ENCODE measurements around the gene OPALIN. TPM values are rescaled to one million over a fixed set of nuclear protein-coding genes. Genes with fewer than 3 reads are reported as not detected.

Gene OPALIN
- total RNA-seq, 1 donor from 2014 or later: not detected

GRCh38 chr10:96368971-96369370, 10.2 kb upstream of the OPALIN start:
- no peak overlapping the region for H3K4me3 ChIP-seq (ENCODE audit: low read depth, low read length)
- TF ChIP-seq, protein P1, sequence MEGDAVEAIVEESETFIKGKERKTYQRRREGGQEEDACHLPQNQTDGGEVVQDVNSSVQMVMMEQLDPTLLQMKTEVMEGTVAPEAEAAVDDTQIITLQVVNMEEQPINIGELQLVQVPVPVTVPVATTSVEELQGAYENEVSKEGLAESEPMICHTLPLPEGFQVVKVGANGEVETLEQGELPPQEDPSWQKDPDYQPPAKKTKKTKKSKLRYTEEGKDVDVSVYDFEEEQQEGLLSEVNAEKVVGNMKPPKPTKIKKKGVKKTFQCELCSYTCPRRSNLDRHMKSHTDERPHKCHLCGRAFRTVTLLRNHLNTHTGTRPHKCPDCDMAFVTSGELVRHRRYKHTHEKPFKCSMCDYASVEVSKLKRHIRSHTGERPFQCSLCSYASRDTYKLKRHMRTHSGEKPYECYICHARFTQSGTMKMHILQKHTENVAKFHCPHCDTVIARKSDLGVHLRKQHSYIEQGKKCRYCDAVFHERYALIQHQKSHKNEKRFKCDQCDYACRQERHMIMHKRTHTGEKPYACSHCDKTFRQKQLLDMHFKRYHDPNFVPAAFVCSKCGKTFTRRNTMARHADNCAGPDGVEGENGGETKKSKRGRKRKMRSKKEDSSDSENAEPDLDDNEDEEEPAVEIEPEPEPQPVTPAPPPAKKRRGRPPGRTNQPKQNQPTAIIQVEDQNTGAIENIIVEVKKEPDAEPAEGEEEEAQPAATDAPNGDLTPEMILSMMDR (conservative IDR thresholded peaks at IDR 0.05; ENCODE audit: low read depth, low read length): no peak

DNA sequence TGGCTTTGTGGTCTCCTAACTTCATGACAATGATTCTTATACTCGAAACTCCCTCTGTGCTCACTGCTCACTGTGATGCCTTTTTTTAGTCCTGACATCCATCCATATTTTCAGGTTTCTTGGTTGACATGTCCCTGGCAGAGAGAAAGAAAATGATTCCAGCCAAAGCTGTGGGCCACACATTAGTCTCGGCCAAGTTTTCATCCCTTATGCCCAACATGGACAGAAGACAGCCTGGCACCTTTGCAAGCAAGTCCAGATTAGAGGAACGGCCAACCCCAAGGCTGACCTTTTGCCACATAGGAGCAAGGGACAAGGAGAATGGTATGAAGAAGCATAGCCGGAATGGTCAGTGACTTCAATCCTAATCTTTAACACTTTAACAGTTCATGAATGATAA, 8.7 kb upstream of the OPALIN start:
- TF ChIP-seq, protein P1 (conservative IDR thresholded peaks at IDR 0.05; ENCODE audit: low read depth, low read length): no peak
- DNase-seq (ENCODE audit: low read depth): no peak
- H3K4me3 ChIP-seq (ENCODE audit: low read depth, low read length): no peak overlapping the region

More at GRCh38 chr10:96368971-96369370, 10.2 kb upstream of the OPALIN start:
- no peak for DNase-seq (ENCODE audit: low read depth)

- no peak overlapping the region for H3K4me3 ChIP-seq (ENCODE audit: low read depth, low read length)
- TF ChIP-seq, protein P1 (conservative IDR thresholded peaks at IDR 0.05; ENCODE audit: low read depth, low read length): no peak
- no peak for DNase-seq (ENCODE audit: low read depth)
These were observed 7.7 kb upstream of the OPALIN start for GRCh38 chr10:96366508-96366907.

GRCh38 chr10:96365571-96365970, 6.8 kb upstream of the OPALIN start:
- no peak overlapping the region for H3K4me3 ChIP-seq (ENCODE audit: low read depth, low read length)
- no peak for DNase-seq (ENCODE audit: low read depth)
- TF ChIP-seq, protein P1 (conservative IDR thresholded peaks at IDR 0.05; ENCODE audit: low read depth, low read length): no peak

DNA sequence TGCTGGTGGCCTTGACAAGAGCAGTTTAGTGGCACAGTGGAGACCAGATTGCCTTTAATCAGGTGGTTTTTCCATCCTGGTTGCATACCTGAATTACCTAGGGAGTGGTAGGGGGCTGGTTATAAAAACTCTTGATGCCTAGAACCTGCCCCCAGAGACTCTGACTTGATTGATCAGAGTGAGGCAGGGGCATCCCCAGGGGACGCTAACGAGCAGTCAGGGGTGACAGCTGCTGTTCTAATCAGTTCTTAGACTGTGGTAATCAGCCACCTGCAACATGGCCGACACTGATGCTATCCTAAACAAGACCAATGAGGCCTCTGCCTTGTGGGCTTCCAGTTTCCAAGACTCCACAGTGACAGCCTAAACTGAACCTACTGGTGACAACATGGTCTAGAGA, 2.0 kb upstream of the OPALIN start:
- H3K4me3 ChIP-seq (ENCODE audit: low read depth, low read length): no peak overlapping the region
- no peak for DNase-seq (ENCODE audit: low read depth)
- TF ChIP-seq, protein P1 (conservative IDR thresholded peaks at IDR 0.05; ENCODE audit: low read depth, low read length): no peak

DNA sequence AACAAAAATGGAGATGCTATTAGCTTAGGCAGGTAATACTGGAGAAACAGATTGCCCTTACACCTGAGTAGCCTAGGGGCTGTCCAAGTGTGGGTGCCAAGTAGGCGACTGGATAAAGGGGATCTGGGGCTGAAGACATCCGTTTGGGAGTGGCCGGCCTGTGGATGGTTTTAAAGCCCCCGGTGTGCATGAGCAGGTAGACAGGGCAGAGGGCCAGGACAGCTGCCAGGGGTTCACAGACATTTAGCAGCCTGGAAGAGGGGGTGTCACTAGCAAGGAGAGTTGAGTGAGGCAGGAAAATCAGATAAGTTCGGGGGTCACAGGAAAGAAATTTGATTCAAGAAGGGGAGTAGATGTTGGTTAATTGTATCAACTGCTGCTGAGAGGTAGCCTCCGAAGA, 1.5 kb upstream of the OPALIN start:
- TF ChIP-seq, protein P1 (conservative IDR thresholded peaks at IDR 0.05; ENCODE audit: low read depth, low read length): no peak
- DNase-seq (ENCODE audit: low read depth): no peak
- H3K4me3 ChIP-seq (ENCODE audit: low read depth, low read length): no peak overlapping the region

- TF ChIP-seq, protein P1 (conservative IDR thresholded peaks at IDR 0.05; ENCODE audit: low read depth, low read length): no peak
- no peak overlapping the region for H3K4me3 ChIP-seq (ENCODE audit: low read depth, low read length)
- no peak for DNase-seq (ENCODE audit: low read depth)
These were observed 814 bp upstream of the OPALIN start for GRCh38 chr10:96359616-96360015.
